Naive thymus-derived CD4-positive, alpha-beta T cell (primary cell): ENCODE measurements around the gene DDX10. TPM values are rescaled to one million over a fixed set of nuclear protein-coding genes. Genes with fewer than 3 reads are reported as not detected.

Experiments
- ATAC-seq: fragments of 150-1000 bp; cut with Tn5 transposase; 2 replicates; pipeline ENCODE4 v1.10.0; 2021; ENCODE audit warnings: mild to moderate bottlenecking, moderate library complexity
- CTCF ChIA-PET: fragments of 350-600 bp; sonication (Branson Sonifier 250); formaldehyde crosslinking; loops from one replicate; lab custom pipeline; 2021; ENCODE audit warnings: antibody characterized with exemption; lab: Charles Lee
- POLR2A ChIA-PET: fragments of 350-600 bp; sonication (Branson Sonifier 250); formaldehyde crosslinking; loops from one replicate; lab custom pipeline; 2021; ENCODE audit warnings: antibody characterized with exemption, inconsistent platforms; lab: Charles Lee
- DNase-seq, 9 donors: peaks; one replicate each; pipeline versions ENCODE4 v3.0.0 to v3.0.0-alpha.2; 2020 to 2022; ENCODE audit warnings: mixed read lengths in 1 of 9
- H3K27ac ChIP-seq: one replicate; pipeline ENCODE4 v1.7.0; 2013; ENCODE audit warnings: mild to moderate bottlenecking, low read depth, low read length, moderate library complexity
- H3K27me3 ChIP-seq, 2 donors: one replicate each; pipeline ENCODE4 v1.7.0; 2013; ENCODE audit warnings: low read length in 2 of 2, mild to moderate bottlenecking in 2 of 2, moderate library complexity in 2 of 2; ENCODE audit not compliant: control insufficient read depth in 2 of 2, insufficient read depth in 2 of 2
- H3K36me3 ChIP-seq, 3 experiments: 1 replicate in 2 of 3; 2 replicates in 1 of 3; pipeline ENCODE4 v1.7.0; 2013; ENCODE audit warnings: low read length in 3 of 3, mild to moderate bottlenecking in 3 of 3, moderate library complexity in 1 of 3; ENCODE audit not compliant: insufficient read depth in 3 of 3, control insufficient read depth in 2 of 3
- H3K4me1 ChIP-seq, 2 donors: one replicate each; pipeline ENCODE4 v1.7.0; 2013; ENCODE audit warnings: low read length in 2 of 2, mild to moderate bottlenecking in 2 of 2, moderate library complexity in 1 of 2; ENCODE audit not compliant: control insufficient read depth in 2 of 2, insufficient read depth in 2 of 2
- H3K4me3 ChIP-seq: 2 replicates; pipeline ENCODE4 v1.7.0; 2013; ENCODE audit warnings: mild to moderate bottlenecking, low read length
- H3K9me3 ChIP-seq, 3 experiments: 1 replicate in 2 of 3; 2 replicates in 1 of 3; pipeline ENCODE4 v1.7.0; 2013; ENCODE audit warnings: low read length in 3 of 3; ENCODE audit not compliant: control insufficient read depth in 2 of 3
- H3K27ac Mint-ChIP-seq, 9 donors: one replicate each; pipeline ENCODE4 v1.8.0; 2020 to 2022; ENCODE audit warnings: mixed read lengths in 9 of 9, mild to moderate bottlenecking in 8 of 9, moderate library complexity in 5 of 9, inconsistent platforms in 2 of 9
- H3K27me3 Mint-ChIP-seq, 5 donors: one replicate each; pipeline ENCODE4 v1.8.0; 2021 to 2022; ENCODE audit warnings: mixed read lengths in 5 of 5, mild to moderate bottlenecking in 1 of 5
- H3K36me3 Mint-ChIP-seq, 5 donors: one replicate each; pipeline ENCODE4 v1.8.0; 2020 to 2022; ENCODE audit warnings: mixed read lengths in 5 of 5, mild to moderate bottlenecking in 3 of 5, inconsistent platforms in 1 of 5
- H3K4me1 Mint-ChIP-seq, 7 donors: one replicate each; pipeline ENCODE4 v1.8.0; 2020 to 2022; ENCODE audit warnings: mixed read lengths in 7 of 7, mild to moderate bottlenecking in 3 of 7, inconsistent platforms in 1 of 7
- H3K4me3 Mint-ChIP-seq, 10 donors: one replicate each; pipeline ENCODE4 v1.8.0; 2020 to 2022; ENCODE audit warnings: mild to moderate bottlenecking in 10 of 10, mixed read lengths in 10 of 10, moderate library complexity in 6 of 10, inconsistent platforms in 2 of 10
- H3K9me3 Mint-ChIP-seq, 11 donors: one replicate each; pipeline ENCODE4 v1.8.0; 2020 to 2022; ENCODE audit warnings: mixed read lengths in 11 of 11, mild to moderate bottlenecking in 4 of 11, inconsistent platforms in 1 of 11, moderate library complexity in 1 of 11
- intact Hi-C, 2 donors: fragments of 100-400 bp; cut with micrococcal nuclease; formaldehyde crosslinking; loops; one replicate each; pipeline ENCODE4 v1.15.1; 2023
- polyA plus RNA-seq, 2 donors: library from polyadenylated mRNA; unstranded; fragments of 300-500 nt; fragmentation: Illumina TruSeq; gene quantifications; one replicate each; pipeline ENCODE4 v1.2.3, GENCODE V29; 2021
- total RNA-seq, 6 experiments: library from RNA in 5 of 6; stranded (reverse) in 5 of 6; gene quantifications; 1 replicate in 5 of 6; 2 replicates in 1 of 6; pipeline ENCODE4 v1.2.3 and lab custom pipeline; 2021 to 2026

DDX10 gene
- total and polyA plus RNA-seq, 7 experiments from 2014 or later, result 14.8 to 34.6 (median 22.4) TPM

GRCh38 chr11:108758458-108758857, 93.6 kb downstream of the DDX10 start:
- Histone ChIP-seq H3K9me3 (no peaks in the 10 kb centered on the region), H3K27me3 (no peaks in the 10 kb centered on the region), H3K4me3 (no peak overlapping the region), H3K36me3 (no peaks in the 10 kb centered on the region), H3K4me1 (no peaks in the 10 kb centered on the region), H3K27ac (no peak overlapping the region)
- no peak overlapping the region for H3K4me3 Mint-ChIP-seq
- no peaks in the 10 kb centered on the region for H3K27me3 Mint-ChIP-seq
- intact Hi-C loops, result no loop called here
- ATAC-seq (no peak), DNase-seq (no peak)
- CTCF ChIA-PET, result no interaction called here
- no peak overlapping the region for H3K27ac Mint-ChIP-seq
- H3K36me3 Mint-ChIP-seq, result peaks cover 0 to 16% (median 8%) of the 10 kb centered on the region in 5 donors
- peaks cover 0 to 4% (median 0%) of the 10 kb centered on the region in 11 donors for H3K9me3 Mint-ChIP-seq
- POLR2A ChIA-PET, result no interaction called here
- peaks cover 2 to 38% (median 21%) of the 10 kb centered on the region in 7 donors for H3K4me1 Mint-ChIP-seq

GRCh38 chr11:108766596-108767173, 101.8 kb downstream of the DDX10 start:
- Histone ChIP-seq H3K4me1 (no peaks in the 10 kb centered on the region), H3K4me3 (no peak overlapping the region), H3K9me3 (no peaks in the 10 kb centered on the region), H3K27ac (no peak overlapping the region), H3K27me3 (no peaks in the 10 kb centered on the region), H3K36me3 (no peaks in the 10 kb centered on the region)
- DNase-seq (no peak), ATAC-seq (no peak)
- ChIA-PET CTCF (no interaction called here), POLR2A (interaction anchor here (1.1 kb wide), 1 partner anchor 88 kb away, joined by 3 read pairs; no protein-coding TSS in a partner anchor)
- peaks cover 0 to 8% (median 0%) of the 10 kb centered on the region in 11 donors for H3K9me3 Mint-ChIP-seq
- H3K4me1 Mint-ChIP-seq, result peaks cover 0 to 19% (median 15%) of the 10 kb centered on the region in 7 donors
- no peak overlapping the region for H3K4me3 Mint-ChIP-seq
- H3K27me3 Mint-ChIP-seq, result no peaks in the 10 kb centered on the region
- intact Hi-C loops, result no loop called here
- peaks cover 0 to 47% (median 21%) of the 10 kb centered on the region in 5 donors for H3K36me3 Mint-ChIP-seq
- H3K27ac Mint-ChIP-seq, result no peak overlapping the region

GRCh38 chr11:108768370-108768769, 103.5 kb downstream of the DDX10 start:
- ChIA-PET CTCF (interaction anchor here (0.6 kb wide), 1 partner anchor 21 kb away, joined by 7 read pairs; no protein-coding TSS in a partner anchor), POLR2A (no interaction called here)
- no peaks in the 10 kb centered on the region for H3K4me1 ChIP-seq
- H3K27ac ChIP-seq, result no peak overlapping the region
- H3K4me3 Mint-ChIP-seq, result no peak overlapping the region
- peaks cover 0 to 58% (median 32%) of the 10 kb centered on the region in 5 donors for H3K36me3 Mint-ChIP-seq
- H3K36me3 ChIP-seq, result no peaks in the 10 kb centered on the region
- no peak for DNase-seq
- H3K9me3 ChIP-seq, result no peaks in the 10 kb centered on the region
- no peaks in the 10 kb centered on the region for H3K27me3 ChIP-seq
- no peak overlapping the region for H3K27ac Mint-ChIP-seq
- H3K27me3 Mint-ChIP-seq, result no peaks in the 10 kb centered on the region
- H3K9me3 Mint-ChIP-seq, result peaks cover 0 to 8% (median 0%) of the 10 kb centered on the region in 11 donors
- H3K4me3 ChIP-seq, result no peak overlapping the region
- intact Hi-C loops, result no loop called here
- ATAC-seq, result no peak
- H3K4me1 Mint-ChIP-seq, result peaks cover 0 to 18% (median 15%) of the 10 kb centered on the region in 7 donors

GRCh38 chr11:108768964-108769363, 104.1 kb downstream of the DDX10 start:
- H3K27ac ChIP-seq, result no peak overlapping the region
- no peaks in the 10 kb centered on the region for H3K4me1 ChIP-seq
- Mint-ChIP-seq H3K9me3 (peaks cover 0 to 8% (median 0%) of the 10 kb centered on the region in 11 donors), H3K4me3 (no peak overlapping the region), H3K27me3 (no peaks in the 10 kb centered on the region), H3K36me3 (peaks cover 0 to 61% (median 38%) of the 10 kb centered on the region in 5 donors), H3K4me1 (peaks cover 0 to 21% (median 15%) of the 10 kb centered on the region in 7 donors), H3K27ac (no peak overlapping the region)
- no peak overlapping the region for H3K4me3 ChIP-seq
- no peaks in the 10 kb centered on the region for H3K27me3 ChIP-seq
- no peaks in the 10 kb centered on the region for H3K36me3 ChIP-seq
- no peak for DNase-seq
- intact Hi-C loops, result no loop called here
- ChIA-PET CTCF (interaction anchor here (0.6 kb wide), 1 partner anchor 22 kb away, joined by 7 read pairs; no protein-coding TSS in a partner anchor), POLR2A (no interaction called here)
- no peaks in the 10 kb centered on the region for H3K9me3 ChIP-seq
- no peak for ATAC-seq

- ChIA-PET CTCF (no interaction called here), POLR2A (no interaction called here)
- Histone ChIP-seq H3K4me3 (no peak overlapping the region), H3K27ac (no peak overlapping the region), H3K27me3 (no peaks in the 10 kb centered on the region), H3K36me3 (no peaks in the 10 kb centered on the region), H3K4me1 (no peaks in the 10 kb centered on the region), H3K9me3 (no peaks in the 10 kb centered on the region)
- ATAC-seq (no peak), DNase-seq (no peak)
- Mint-ChIP-seq H3K36me3 (peaks cover 0 to 59% (median 46%) of the 10 kb centered on the region in 5 donors), H3K4me1 (peaks cover 0 to 8% (median 4%) of the 10 kb centered on the region in 7 donors), H3K4me3 (no peak overlapping the region), H3K27me3 (no peaks in the 10 kb centered on the region), H3K9me3 (peaks cover 0 to 15% (median 8%) of the 10 kb centered on the region in 11 donors), H3K27ac (no peak overlapping the region)
- intact Hi-C loops, result no loop called here
These were observed 109.3 kb downstream of the DDX10 start for GRCh38 chr11:108774037-108774730.

- no peak overlapping the region for H3K4me3 Mint-ChIP-seq
- no peak for ATAC-seq
- DNase-seq, result no peak
- no peaks in the 10 kb centered on the region for H3K27me3 ChIP-seq
- peaks cover 0 to 15% (median 9%) of the 10 kb centered on the region in 11 donors for H3K9me3 Mint-ChIP-seq
- CTCF ChIA-PET, result no interaction called here
- H3K27ac Mint-ChIP-seq, result no peak overlapping the region
- intact Hi-C loops, result no loop called here
- POLR2A ChIA-PET, result no interaction called here
- H3K4me3 ChIP-seq, result no peak overlapping the region
- peaks cover 0 to 12% (median 4%) of the 10 kb centered on the region in 7 donors for H3K4me1 Mint-ChIP-seq
- no peaks in the 10 kb centered on the region for H3K36me3 ChIP-seq
- H3K36me3 Mint-ChIP-seq, result peaks cover 0 to 61% (median 41%) of the 10 kb centered on the region in 5 donors
- H3K9me3 ChIP-seq, result no peaks in the 10 kb centered on the region
- H3K27me3 Mint-ChIP-seq, result no peaks in the 10 kb centered on the region
- H3K4me1 ChIP-seq, result no peaks in the 10 kb centered on the region
- no peak overlapping the region for H3K27ac ChIP-seq
These were observed 110.5 kb downstream of the DDX10 start for GRCh38 chr11:108775324-108775723.
